SK-N-SH treated with all-trans-retinoic acid at 6 μM for 48 hours (cell line): ENCODE results near the gene SQOR.
A peak's percentile ranks its signal among the peaks of the same experiment; 100 is the strongest.

Source experiments
- BACH2 ChIP-seq: fragments of 250-450 bp; sonication (Bioruptor Pico); IDR thresholded peaks from 2 replicates; pipeline ENCODE4 v1.9.0; 2021; ENCODE audit warnings: mild to moderate bottlenecking, borderline replicate concordance
- ESRRG ChIP-seq: fragments of 250-450 bp; sonication (Bioruptor Pico); IDR thresholded peaks from 2 replicates; pipeline ENCODE4 v1.6.1; 2021; ENCODE audit warnings: mild to moderate bottlenecking
- GLIS3 ChIP-seq: fragments of 250-450 bp; sonication (Bioruptor Pico); IDR thresholded peaks from 2 replicates; pipeline ENCODE4 v1.5.0; 2020; ENCODE audit warnings: mild to moderate bottlenecking, moderate library complexity
- OSR1 ChIP-seq: fragments of 250-450 bp; sonication (Bioruptor Pico); IDR thresholded peaks from 2 replicates; pipeline ENCODE4 v1.8.0; 2022; ENCODE audit warnings: moderate library complexity, mild to moderate bottlenecking, inconsistent platforms
- PPARA ChIP-seq: fragments of 250-450 bp; sonication (Bioruptor Pico); IDR thresholded peaks from 2 replicates; pipeline ENCODE4 v1.5.0; 2020; ENCODE audit warnings: mild to moderate bottlenecking, borderline replicate concordance
- SNAI2 ChIP-seq: fragments of 250-450 bp; sonication (Bioruptor Pico); IDR thresholded peaks from 2 replicates; pipeline ENCODE4 v1.5.0; 2020; ENCODE audit warnings: mild to moderate bottlenecking, moderate library complexity
- TCF4 ChIP-seq: fragments of 250-450 bp; sonication (Bioruptor Pico); IDR thresholded peaks from 2 replicates; pipeline ENCODE4 v1.8.0; 2021; ENCODE audit warnings: mild to moderate bottlenecking, moderate library complexity, borderline replicate concordance
- TOX ChIP-seq: fragments of 250-450 bp; sonication (Bioruptor Pico); IDR thresholded peaks from 2 replicates; pipeline ENCODE4 v1.8.0; 2021; ENCODE audit warnings: mild to moderate bottlenecking, moderate library complexity, borderline replicate concordance
- ZFP3 ChIP-seq: fragments of 250-450 bp; sonication (Bioruptor Pico); IDR thresholded peaks from 2 replicates; pipeline ENCODE4 v1.5.0; 2020; ENCODE audit warnings: mild to moderate bottlenecking, moderate library complexity
- ZNF565 ChIP-seq: fragments of 450-650 bp; formaldehyde crosslinking; conservative IDR thresholded peaks from 2 replicates; pipeline ENCODE4 v1.5.0; 2020; ENCODE audit warnings: low read depth, mild to moderate bottlenecking, moderate library complexity
- TF ChIP-seq, protein P1 (sequence below): fragments of 250-450 bp; sonication (Bioruptor Pico); IDR thresholded peaks from 2 replicates; pipeline ENCODE4 v1.8.0; 2020; ENCODE audit warnings: mild to moderate bottlenecking, moderate library complexity, borderline replicate concordance
- TF ChIP-seq, protein P2 (sequence below): fragments of 250-450 bp; sonication (Bioruptor Pico); IDR thresholded peaks from 2 replicates; pipeline ENCODE4 v1.5.1; 2021; ENCODE audit warnings: mild to moderate bottlenecking, moderate library complexity
- TF ChIP-seq, protein P3 (sequence below): fragments of 250-450 bp; sonication (Bioruptor Pico); IDR thresholded peaks from 2 replicates; pipeline ENCODE4 v1.5.1; 2020; ENCODE audit warnings: low read depth, mild to moderate bottlenecking, moderate library complexity

DNA sequence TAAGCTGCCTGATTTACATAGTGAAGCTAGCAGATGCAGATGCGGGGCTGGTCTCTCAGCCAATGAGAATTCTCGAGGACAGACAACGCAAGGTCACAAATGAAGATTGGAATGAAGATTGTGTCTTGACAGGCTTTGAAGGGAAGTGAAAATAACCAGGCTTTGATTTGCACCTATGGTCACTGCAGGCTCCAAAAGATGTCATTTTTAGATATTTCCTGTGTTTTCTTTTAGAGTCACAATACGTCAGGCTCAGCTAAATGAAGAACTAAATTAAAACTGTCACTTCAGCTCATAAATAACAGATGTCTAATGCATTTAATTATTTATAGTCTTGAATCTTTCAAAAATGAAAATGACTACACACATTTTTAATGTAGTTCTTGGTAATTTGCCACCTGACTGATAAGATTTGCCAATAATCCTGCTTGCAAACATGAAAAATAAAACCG, 99.5 kb downstream of the SQOR start:
- peak; percentile 94 for TF ChIP-seq TCF4
- TF ChIP-seq OSR1 (CRISPR knock-in tag) = no peak
- TF ChIP-seq, protein P1, sequence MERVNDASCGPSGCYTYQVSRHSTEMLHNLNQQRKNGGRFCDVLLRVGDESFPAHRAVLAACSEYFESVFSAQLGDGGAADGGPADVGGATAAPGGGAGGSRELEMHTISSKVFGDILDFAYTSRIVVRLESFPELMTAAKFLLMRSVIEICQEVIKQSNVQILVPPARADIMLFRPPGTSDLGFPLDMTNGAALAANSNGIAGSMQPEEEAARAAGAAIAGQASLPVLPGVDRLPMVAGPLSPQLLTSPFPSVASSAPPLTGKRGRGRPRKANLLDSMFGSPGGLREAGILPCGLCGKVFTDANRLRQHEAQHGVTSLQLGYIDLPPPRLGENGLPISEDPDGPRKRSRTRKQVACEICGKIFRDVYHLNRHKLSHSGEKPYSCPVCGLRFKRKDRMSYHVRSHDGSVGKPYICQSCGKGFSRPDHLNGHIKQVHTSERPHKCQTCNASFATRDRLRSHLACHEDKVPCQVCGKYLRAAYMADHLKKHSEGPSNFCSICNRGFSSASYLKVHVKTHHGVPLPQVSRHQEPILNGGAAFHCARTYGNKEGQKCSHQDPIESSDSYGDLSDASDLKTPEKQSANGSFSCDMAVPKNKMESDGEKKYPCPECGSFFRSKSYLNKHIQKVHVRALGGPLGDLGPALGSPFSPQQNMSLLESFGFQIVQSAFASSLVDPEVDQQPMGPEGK (CRISPR knock-in tag) = no peak
- TF ChIP-seq SNAI2 (CRISPR knock-in tag) = no peak
- TF ChIP-seq PPARA = no peak
- TF ChIP-seq, protein P2, sequence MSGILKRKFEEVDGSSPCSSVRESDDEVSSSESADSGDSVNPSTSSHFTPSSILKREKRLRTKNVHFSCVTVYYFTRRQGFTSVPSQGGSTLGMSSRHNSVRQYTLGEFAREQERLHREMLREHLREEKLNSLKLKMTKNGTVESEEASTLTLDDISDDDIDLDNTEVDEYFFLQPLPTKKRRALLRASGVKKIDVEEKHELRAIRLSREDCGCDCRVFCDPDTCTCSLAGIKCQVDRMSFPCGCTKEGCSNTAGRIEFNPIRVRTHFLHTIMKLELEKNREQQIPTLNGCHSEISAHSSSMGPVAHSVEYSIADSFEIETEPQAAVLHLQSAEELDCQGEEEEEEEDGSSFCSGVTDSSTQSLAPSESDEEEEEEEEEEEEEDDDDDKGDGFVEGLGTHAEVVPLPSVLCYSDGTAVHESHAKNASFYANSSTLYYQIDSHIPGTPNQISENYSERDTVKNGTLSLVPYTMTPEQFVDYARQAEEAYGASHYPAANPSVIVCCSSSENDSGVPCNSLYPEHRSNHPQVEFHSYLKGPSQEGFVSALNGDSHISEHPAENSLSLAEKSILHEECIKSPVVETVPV (CRISPR knock-in tag) = no peak
- no peak for TF ChIP-seq ZFP3
- TF ChIP-seq BACH2 (CRISPR knock-in tag) = no peak
- TF ChIP-seq ZNF565 (CRISPR knock-in tag) = no peak
- 0 out of 2 replicates have a peak, but pooled peaks have one; percentile 60 for TF ChIP-seq ESRRG
- TF ChIP-seq GLIS3 = no peak
- no peak for TF ChIP-seq TOX (CRISPR knock-in tag)
- TF ChIP-seq, protein P3, sequence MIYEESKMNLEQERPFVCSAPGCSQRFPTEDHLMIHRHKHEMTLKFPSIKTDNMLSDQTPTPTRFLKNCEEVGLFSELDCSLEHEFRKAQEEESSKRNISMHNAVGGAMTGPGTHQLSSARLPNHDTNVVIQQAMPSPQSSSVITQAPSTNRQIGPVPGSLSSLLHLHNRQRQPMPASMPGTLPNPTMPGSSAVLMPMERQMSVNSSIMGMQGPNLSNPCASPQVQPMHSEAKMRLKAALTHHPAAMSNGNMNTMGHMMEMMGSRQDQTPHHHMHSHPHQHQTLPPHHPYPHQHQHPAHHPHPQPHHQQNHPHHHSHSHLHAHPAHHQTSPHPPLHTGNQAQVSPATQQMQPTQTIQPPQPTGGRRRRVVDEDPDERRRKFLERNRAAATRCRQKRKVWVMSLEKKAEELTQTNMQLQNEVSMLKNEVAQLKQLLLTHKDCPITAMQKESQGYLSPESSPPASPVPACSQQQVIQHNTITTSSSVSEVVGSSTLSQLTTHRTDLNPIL (CRISPR knock-in tag) = peak; percentile 72; the same call in 1 of the 2 replicates
